WTC11 (cell line): ENCODE data around the gene FYN.

ENCODE experiments used
- ESRRA ChIP-seq: sonication (generic); formaldehyde crosslinking; IDR thresholded peaks from 2 replicates; pipeline ENCODE4 v1.8.1; 2022; ENCODE audit warnings: mild to moderate bottlenecking, missing genetic modification reagents, borderline replicate concordance
- FOXP1 ChIP-seq: sonication (generic); formaldehyde crosslinking; IDR thresholded peaks from 2 replicates; pipeline ENCODE4 v1.8.0; 2022; ENCODE audit warnings: missing genetic modification reagents, mild to moderate bottlenecking, moderate library complexity, borderline replicate concordance
- MYBL2 ChIP-seq: sonication (generic); formaldehyde crosslinking; IDR thresholded peaks from 2 replicates; pipeline ENCODE4 v1.8.1; 2023; ENCODE audit warnings: mild to moderate bottlenecking, moderate library complexity, missing genetic modification reagents
- PRRX2 ChIP-seq: fragments of 250-450 bp; sonication (Bioruptor Pico); IDR thresholded peaks from 2 replicates; pipeline ENCODE4 v1.8.0; 2021; ENCODE audit warnings: mild to moderate bottlenecking
- SP1 ChIP-seq: sonication (generic); formaldehyde crosslinking; conservative IDR thresholded peaks from 2 replicates; pipeline ENCODE4 v1.8.1; 2022; ENCODE audit warnings: missing genetic modification reagents
- ZNF232 ChIP-seq: sonication (generic); formaldehyde crosslinking; IDR thresholded peaks from 2 replicates; pipeline ENCODE4 v1.8.0; 2022; ENCODE audit warnings: mild to moderate bottlenecking, missing genetic modification reagents
- TF ChIP-seq, protein P1 (sequence below): fragments of 200-600 bp; IDR thresholded peaks from 2 replicates; pipeline ENCODE4 v1.8.0; 2022; ENCODE audit warnings: antibody characterized with exemption
- TF ChIP-seq, protein P2 (sequence below): sonication (generic); formaldehyde crosslinking; IDR thresholded peaks from 2 replicates; pipeline ENCODE4 v1.8.0; 2022; ENCODE audit warnings: missing genetic modification reagents
- TF ChIP-seq, protein P3 (sequence below): sonication (generic); formaldehyde crosslinking; IDR thresholded peaks from 2 replicates; pipeline ENCODE4 v1.8.0; 2022; ENCODE audit warnings: mild to moderate bottlenecking, missing genetic modification reagents
- TF ChIP-seq, protein P4 (sequence below): sonication (generic); formaldehyde crosslinking; IDR thresholded peaks from 2 replicates; pipeline ENCODE4 v1.8.1; 2023; ENCODE audit warnings: mild to moderate bottlenecking, missing genetic modification reagents, borderline replicate concordance
- TF ChIP-seq, protein P5 (sequence below): sonication (generic); formaldehyde crosslinking; IDR thresholded peaks from 2 replicates; pipeline ENCODE4 v1.8.1; 2022; ENCODE audit warnings: mild to moderate bottlenecking, moderate library complexity, missing genetic modification reagents

DNA sequence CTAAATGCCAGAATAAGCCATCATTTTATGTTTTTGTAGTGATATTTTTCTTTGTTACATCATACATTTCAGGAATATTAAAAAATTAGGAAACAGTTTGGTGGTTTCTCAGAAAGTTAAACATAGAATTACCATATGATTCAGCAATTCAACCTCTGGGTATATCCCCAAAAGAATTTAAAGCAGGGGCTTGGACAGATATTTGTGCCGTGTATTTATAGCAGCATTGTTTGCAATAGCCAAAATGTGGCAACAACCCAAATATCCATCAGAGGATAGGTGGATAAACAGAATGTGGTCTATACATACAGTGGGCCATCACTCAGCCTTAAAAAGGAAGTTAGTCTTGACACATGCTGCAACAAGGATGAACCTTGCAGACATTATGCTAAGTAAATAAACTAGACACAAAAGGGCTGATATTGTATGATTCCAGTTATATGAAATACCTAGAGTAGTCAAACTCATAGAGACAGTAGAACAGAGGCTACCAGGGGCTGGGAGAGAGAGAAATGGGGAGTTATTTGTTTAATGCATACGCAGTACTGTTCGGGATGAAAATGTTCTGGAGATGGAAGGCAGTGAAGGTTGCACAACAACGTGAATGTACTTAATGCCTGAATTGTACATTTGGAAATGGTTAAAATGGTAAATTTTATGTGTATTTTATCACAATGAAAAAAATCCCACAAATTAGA is 248.7 kb downstream of the FYN start:
- TF ChIP-seq, protein P1, sequence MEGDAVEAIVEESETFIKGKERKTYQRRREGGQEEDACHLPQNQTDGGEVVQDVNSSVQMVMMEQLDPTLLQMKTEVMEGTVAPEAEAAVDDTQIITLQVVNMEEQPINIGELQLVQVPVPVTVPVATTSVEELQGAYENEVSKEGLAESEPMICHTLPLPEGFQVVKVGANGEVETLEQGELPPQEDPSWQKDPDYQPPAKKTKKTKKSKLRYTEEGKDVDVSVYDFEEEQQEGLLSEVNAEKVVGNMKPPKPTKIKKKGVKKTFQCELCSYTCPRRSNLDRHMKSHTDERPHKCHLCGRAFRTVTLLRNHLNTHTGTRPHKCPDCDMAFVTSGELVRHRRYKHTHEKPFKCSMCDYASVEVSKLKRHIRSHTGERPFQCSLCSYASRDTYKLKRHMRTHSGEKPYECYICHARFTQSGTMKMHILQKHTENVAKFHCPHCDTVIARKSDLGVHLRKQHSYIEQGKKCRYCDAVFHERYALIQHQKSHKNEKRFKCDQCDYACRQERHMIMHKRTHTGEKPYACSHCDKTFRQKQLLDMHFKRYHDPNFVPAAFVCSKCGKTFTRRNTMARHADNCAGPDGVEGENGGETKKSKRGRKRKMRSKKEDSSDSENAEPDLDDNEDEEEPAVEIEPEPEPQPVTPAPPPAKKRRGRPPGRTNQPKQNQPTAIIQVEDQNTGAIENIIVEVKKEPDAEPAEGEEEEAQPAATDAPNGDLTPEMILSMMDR, result no peak
- TF ChIP-seq, protein P2, sequence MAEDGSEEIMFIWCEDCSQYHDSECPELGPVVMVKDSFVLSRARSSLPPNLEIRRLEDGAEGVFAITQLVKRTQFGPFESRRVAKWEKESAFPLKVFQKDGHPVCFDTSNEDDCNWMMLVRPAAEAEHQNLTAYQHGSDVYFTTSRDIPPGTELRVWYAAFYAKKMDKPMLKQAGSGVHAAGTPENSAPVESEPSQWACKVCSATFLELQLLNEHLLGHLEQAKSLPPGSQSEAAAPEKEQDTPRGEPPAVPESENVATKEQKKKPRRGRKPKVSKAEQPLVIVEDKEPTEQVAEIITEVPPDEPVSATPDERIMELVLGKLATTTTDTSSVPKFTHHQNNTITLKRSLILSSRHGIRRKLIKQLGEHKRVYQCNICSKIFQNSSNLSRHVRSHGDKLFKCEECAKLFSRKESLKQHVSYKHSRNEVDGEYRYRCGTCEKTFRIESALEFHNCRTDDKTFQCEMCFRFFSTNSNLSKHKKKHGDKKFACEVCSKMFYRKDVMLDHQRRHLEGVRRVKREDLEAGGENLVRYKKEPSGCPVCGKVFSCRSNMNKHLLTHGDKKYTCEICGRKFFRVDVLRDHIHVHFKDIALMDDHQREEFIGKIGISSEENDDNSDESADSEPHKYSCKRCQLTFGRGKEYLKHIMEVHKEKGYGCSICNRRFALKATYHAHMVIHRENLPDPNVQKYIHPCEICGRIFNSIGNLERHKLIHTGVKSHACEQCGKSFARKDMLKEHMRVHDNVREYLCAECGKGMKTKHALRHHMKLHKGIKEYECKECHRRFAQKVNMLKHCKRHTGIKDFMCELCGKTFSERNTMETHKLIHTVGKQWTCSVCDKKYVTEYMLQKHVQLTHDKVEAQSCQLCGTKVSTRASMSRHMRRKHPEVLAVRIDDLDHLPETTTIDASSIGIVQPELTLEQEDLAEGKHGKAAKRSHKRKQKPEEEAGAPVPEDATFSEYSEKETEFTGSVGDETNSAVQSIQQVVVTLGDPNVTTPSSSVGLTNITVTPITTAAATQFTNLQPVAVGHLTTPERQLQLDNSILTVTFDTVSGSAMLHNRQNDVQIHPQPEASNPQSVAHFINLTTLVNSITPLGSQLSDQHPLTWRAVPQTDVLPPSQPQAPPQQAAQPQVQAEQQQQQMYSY (CRISPR knock-in tag), result no peak
- no peak for TF ChIP-seq MYBL2
- no peak for TF ChIP-seq SP1 (CRISPR knock-in tag)
- TF ChIP-seq, protein P3, sequence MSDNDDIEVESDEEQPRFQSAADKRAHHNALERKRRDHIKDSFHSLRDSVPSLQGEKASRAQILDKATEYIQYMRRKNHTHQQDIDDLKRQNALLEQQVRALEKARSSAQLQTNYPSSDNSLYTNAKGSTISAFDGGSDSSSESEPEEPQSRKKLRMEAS (CRISPR knock-in tag), result no peak
- no peak for TF ChIP-seq FOXP1
- TF ChIP-seq, protein P4, sequence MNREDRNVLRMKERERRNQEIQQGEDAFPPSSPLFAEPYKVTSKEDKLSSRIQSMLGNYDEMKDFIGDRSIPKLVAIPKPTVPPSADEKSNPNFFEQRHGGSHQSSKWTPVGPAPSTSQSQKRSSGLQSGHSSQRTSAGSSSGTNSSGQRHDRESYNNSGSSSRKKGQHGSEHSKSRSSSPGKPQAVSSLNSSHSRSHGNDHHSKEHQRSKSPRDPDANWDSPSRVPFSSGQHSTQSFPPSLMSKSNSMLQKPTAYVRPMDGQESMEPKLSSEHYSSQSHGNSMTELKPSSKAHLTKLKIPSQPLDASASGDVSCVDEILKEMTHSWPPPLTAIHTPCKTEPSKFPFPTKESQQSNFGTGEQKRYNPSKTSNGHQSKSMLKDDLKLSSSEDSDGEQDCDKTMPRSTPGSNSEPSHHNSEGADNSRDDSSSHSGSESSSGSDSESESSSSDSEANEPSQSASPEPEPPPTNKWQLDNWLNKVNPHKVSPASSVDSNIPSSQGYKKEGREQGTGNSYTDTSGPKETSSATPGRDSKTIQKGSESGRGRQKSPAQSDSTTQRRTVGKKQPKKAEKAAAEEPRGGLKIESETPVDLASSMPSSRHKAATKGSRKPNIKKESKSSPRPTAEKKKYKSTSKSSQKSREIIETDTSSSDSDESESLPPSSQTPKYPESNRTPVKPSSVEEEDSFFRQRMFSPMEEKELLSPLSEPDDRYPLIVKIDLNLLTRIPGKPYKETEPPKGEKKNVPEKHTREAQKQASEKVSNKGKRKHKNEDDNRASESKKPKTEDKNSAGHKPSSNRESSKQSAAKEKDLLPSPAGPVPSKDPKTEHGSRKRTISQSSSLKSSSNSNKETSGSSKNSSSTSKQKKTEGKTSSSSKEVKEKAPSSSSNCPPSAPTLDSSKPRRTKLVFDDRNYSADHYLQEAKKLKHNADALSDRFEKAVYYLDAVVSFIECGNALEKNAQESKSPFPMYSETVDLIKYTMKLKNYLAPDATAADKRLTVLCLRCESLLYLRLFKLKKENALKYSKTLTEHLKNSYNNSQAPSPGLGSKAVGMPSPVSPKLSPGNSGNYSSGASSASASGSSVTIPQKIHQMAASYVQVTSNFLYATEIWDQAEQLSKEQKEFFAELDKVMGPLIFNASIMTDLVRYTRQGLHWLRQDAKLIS (CRISPR knock-in tag), result no peak
- no peak for TF ChIP-seq PRRX2 (CRISPR knock-in tag)
- TF ChIP-seq ESRRA (CRISPR knock-in tag), result no peak
- TF ChIP-seq, protein P5, sequence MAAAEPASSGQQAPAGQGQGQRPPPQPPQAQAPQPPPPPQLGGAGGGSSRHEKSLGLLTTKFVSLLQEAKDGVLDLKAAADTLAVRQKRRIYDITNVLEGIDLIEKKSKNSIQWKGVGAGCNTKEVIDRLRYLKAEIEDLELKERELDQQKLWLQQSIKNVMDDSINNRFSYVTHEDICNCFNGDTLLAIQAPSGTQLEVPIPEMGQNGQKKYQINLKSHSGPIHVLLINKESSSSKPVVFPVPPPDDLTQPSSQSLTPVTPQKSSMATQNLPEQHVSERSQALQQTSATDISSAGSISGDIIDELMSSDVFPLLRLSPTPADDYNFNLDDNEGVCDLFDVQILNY, result no peak
- no peak for TF ChIP-seq ZNF232 (CRISPR knock-in tag)
